Hematopoietic multipotent progenitor cell treated with erythropoietin and hydrocortisone succinate and interleukin-3 and kit ligand, for 17 days (in vitro differentiated cells): ENCODE measurements around the gene HMCES.
"Not testable (repeated sequence)": the region's sequence is repeated elsewhere in the genome, so short reads cannot be mapped to it uniquely, and the experiment has no call there.

ENCODE experiments used
- DNase-seq: peaks from one replicate; pipeline ENCODE4 v3.0.0-alpha.2; 2015; ENCODE audit warnings: low spot score

Gene HMCES

GRCh38 chr3:129257609-129258008, 21.1 kb upstream of the HMCES start:
- no peak for DNase-seq

DNA sequence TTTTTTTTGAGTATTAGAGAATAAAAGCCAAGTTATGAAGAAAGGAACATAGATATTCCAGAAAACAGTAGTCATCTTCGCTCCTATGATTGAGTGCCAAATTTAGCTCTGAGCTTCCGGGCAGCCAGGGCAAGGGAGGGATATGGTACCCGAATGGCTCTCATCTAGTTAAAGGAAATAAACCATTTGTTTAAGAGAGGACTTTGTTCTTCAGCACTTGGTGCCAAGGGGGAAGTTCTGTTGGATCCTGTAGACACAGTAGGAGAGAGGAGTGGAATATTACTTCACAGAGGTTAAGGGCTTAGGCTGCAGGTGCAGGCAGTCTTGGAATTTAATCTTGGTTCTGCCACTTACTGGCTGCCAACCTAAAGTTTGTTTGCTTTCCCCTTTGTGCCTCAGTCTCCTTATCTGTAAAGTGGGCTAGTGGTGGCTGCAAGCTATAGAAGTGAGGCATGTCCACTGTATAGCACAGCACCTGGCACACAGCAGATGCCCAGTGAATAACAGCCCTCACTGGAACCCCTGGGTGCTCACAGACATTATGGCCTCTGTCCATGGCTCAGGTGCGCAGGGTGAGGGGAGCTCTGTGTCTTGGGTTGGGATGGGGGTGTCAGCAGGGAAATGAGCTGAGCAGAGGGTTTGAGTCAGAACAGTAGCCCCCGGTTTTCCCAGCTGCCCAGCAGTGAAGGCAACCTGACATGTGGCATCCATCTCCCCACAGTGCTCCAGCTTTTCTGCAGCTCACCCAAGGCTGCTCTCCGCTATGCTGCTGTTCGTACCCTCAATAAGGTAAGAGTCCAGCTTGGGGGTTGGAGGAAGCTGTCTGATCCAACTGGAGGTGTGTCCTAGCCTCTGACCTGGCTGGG, 18.8 kb upstream of the HMCES start:
- no peak for DNase-seq

DNA sequence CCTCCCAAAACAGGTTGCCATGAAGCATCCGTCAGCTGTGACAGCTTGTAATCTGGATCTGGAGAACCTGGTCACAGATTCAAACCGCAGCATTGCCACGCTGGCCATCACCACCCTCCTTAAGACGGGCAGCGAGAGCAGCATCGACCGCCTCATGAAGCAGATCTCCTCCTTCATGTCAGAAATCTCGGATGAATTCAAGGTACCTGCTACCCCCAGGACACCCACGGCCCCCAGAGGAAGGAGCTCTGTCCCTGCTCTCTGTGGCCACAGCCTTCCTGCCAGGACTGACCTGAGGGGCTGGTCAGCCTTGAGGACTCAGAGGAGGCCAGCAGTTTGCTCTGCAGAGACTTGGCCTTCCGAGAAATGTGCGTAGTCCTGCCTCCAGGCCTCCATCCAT, 18.1 kb upstream of the HMCES start:
- no peak for DNase-seq

- DNase-seq, result no peak
These were observed 16.8 kb upstream of the HMCES start for GRCh38 chr3:129261894-129262293.

- no peak for DNase-seq
These were observed 15.3 kb upstream of the HMCES start for GRCh38 chr3:129263161-129263910.

DNA sequence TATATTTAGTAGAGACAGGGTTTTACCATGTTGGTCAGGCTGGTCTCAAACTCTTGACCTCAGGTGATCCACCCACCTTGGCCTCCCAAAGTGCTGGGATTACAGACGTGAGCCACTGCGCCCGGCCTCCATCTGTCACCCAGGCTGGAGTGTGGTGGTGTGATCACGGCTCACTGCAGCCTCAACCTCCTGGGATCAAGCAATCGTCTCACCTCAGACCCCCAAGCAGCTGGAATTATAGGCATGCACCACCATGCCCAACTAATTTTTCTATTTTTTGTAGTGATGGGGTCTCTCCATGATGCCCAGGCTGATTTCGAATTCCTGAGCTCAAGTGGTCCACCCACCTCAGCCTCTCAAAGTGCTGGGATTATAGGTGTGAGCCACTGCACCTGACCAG, 13.7 kb upstream of the HMCES start:
- not testable (repeated sequence) for DNase-seq

GRCh38 chr3:129266651-129267050, 12.0 kb upstream of the HMCES start:
- DNase-seq, result peak; percentile 38

- no peak for DNase-seq
These were observed 10.3 kb upstream of the HMCES start for GRCh38 chr3:129268396-129268795.

- DNase-seq, result no peak
These were observed 7.0 kb upstream of the HMCES start for GRCh38 chr3:129271674-129272073.

GRCh38 chr3:129276385-129276784, 2.3 kb upstream of the HMCES start:
- DNase-seq, result no peak

GRCh38 chr3:129277829-129278271, 820 bp upstream of the HMCES start:
- DNase-seq, result no peak

GRCh38 chr3:129278966-129279906, 566 bp downstream of the HMCES start:
- DNase-seq, result no peak

GRCh38 chr3:129280183-129280582, 1.5 kb downstream of the HMCES start:
- DNase-seq, result no peak

DNA sequence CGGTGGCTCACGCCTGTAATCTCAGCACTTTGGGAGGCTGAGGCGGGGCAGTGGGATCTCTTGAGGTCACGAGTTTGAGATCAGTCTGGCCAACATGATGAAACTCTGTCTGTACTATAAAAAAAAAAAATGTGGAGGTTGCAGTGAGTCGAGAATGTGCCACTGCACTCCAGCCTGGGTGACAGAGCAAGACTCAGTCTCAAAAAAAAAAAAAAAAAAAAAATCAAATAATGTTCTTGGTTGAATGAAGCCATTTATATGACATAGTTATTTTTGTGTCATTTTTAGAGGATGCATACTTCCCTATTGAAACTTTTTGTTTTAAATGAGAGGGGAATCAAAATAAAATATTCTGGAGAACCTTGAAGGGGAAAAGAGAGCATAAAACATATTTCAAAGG, 3.1 kb downstream of the HMCES start:
- no peak for DNase-seq

DNA sequence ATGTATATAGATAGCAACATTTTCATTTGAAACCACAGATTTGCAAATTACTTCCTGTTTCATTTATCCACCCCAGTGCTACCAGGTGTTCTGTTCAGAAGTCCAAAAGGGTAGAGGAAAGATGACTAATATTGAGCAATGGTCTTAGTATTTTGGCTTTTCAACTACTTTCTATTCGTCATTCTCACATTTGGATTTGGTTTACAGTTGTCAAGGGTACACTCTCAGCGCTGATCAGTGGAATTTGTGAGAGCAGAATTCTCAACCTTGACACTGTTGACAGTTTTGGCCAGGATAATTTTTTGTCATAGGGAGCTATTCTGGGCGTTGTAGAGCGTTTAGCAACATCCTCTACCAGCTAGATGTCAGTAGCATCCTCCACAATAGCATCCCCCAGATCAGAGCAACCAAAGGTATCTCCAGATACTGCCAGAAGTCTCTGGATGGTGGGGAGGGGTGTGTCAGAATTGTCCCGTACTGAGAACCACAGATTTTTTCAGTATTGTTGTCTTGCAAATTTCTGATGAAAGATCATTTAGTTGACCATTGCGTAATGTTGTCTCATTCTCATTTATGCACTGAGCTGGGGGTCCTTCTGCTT, 4.2 kb downstream of the HMCES start:
- DNase-seq, result no peak

GRCh38 chr3:129286081-129286480, 7.4 kb downstream of the HMCES start:
- no peak for DNase-seq

GRCh38 chr3:129288446-129288845, 9.8 kb downstream of the HMCES start:
- peak; percentile 57 for DNase-seq

- no peak for DNase-seq
These were observed 10.7 kb downstream of the HMCES start for GRCh38 chr3:129289201-129289921.

- DNase-seq, result no peak
These were observed 12.7 kb downstream of the HMCES start for GRCh38 chr3:129291236-129291886.

DNA sequence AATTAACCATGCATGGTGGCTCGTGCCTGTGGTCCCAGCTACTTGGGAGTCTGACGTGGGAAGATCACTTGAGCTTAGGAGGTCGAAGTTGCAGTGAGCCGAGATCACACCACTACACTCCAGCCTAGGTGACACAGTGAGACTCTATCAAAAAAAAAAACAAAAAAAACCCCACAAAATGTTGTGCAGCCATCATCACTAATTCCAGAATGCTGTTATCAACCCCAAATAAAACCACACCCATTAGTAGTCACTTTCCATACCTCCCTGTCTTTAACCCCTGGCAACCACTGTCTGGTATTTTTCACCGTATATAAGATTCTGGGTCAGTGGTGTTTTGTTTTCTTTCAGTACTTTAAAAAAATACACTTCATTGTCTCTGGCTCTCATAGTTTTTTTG, 16.6 kb downstream of the HMCES start:
- peak; percentile 40 for DNase-seq
